ENCODE measurements around the gene ENAH.

DNA sequence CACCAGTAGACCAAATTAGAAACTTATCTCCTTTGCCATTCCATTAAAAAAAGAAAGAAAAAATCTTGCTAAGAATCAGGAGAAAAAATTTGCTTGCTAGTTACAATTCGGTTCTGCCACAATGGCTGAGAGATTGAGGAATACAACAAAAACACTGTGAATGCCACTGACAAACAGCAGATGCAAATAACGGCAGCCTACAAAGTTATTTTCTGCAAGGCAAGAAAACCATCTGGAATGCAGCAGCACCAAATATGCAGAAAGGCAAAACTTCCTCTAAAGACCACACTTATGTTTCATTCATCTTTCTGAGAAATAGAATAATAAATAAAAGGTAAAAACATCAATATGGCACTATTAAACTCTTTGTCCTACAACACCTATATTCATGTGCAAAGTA, 75.7 kb downstream of the ENAH start:
- TF ChIP-seq, protein P1, sequence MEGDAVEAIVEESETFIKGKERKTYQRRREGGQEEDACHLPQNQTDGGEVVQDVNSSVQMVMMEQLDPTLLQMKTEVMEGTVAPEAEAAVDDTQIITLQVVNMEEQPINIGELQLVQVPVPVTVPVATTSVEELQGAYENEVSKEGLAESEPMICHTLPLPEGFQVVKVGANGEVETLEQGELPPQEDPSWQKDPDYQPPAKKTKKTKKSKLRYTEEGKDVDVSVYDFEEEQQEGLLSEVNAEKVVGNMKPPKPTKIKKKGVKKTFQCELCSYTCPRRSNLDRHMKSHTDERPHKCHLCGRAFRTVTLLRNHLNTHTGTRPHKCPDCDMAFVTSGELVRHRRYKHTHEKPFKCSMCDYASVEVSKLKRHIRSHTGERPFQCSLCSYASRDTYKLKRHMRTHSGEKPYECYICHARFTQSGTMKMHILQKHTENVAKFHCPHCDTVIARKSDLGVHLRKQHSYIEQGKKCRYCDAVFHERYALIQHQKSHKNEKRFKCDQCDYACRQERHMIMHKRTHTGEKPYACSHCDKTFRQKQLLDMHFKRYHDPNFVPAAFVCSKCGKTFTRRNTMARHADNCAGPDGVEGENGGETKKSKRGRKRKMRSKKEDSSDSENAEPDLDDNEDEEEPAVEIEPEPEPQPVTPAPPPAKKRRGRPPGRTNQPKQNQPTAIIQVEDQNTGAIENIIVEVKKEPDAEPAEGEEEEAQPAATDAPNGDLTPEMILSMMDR (IDR thresholded peaks at IDR 0.05; ENCODE audit: low read depth, low read length, poor library complexity, severe bottlenecking): no peak
- TF ChIP-seq EZH2phosphoT487 (IDR thresholded peaks at IDR 0.05; ENCODE audit: borderline replicate concordance, low read length): no peak
